WTC11 (cell line): Measurements from ENCODE around the gene CARS1. TPM values are rescaled to one million over a fixed set of nuclear protein-coding genes. Genes with fewer than 3 reads are reported as not detected.

Experiments used
- ATAC-seq: fragments of 200-7000 bp; cut with Tn5 transposase; 2 replicates; pipeline ENCODE4 v1.10.0; 2021; ENCODE audit warnings: mild to moderate bottlenecking, moderate library complexity
- CTCF ChIA-PET: fragments of 300-600 bp; sonication (Branson Sonifier 250); formaldehyde crosslinking; loops from one replicate; lab custom pipeline; 2021; ENCODE audit warnings: antibody characterized with exemption; lab: Charles Lee
- POLR2A ChIA-PET: fragments of 350-600 bp; sonication (Branson Sonifier 250); formaldehyde crosslinking; loops from one replicate; lab custom pipeline; 2021; ENCODE audit warnings: antibody characterized with exemption; lab: Charles Lee
- DNase-seq: peaks from one replicate; pipeline ENCODE4 v3.0.0; 2021; ENCODE audit warnings: low spot score
- H3K27ac Mint-ChIP-seq: 2 replicates; pipeline ENCODE4 v1.8.0; 2021; ENCODE audit warnings: mixed read lengths
- H3K27me3 Mint-ChIP-seq: 2 replicates; pipeline ENCODE4 v1.8.0; 2021; ENCODE audit warnings: low read depth, mild to moderate bottlenecking, moderate library complexity, mixed read lengths
- H3K36me3 Mint-ChIP-seq: 2 replicates; pipeline ENCODE4 v1.8.0; 2021; ENCODE audit warnings: mixed read lengths
- H3K4me1 Mint-ChIP-seq: 2 replicates; pipeline ENCODE4 v1.8.0; 2022; ENCODE audit warnings: mixed read lengths
- H3K4me3 Mint-ChIP-seq: 2 replicates; pipeline ENCODE4 v1.8.0; 2021; ENCODE audit warnings: mild to moderate bottlenecking, moderate library complexity, mixed read lengths
- H3K9me3 Mint-ChIP-seq: 2 replicates; pipeline ENCODE4 v1.8.0; 2021; ENCODE audit warnings: mixed read lengths
- AR ChIP-seq: fragments of 250-450 bp; sonication (Bioruptor Pico); IDR thresholded peaks from 2 replicates; pipeline ENCODE4 v1.9.0; 2021; ENCODE audit warnings: mild to moderate bottlenecking
- ARID4B ChIP-seq: sonication (generic); formaldehyde crosslinking; IDR thresholded peaks from 2 replicates; pipeline ENCODE4 v1.8.0; 2023; ENCODE audit warnings: missing genetic modification reagents, mild to moderate bottlenecking, borderline replicate concordance
- E2F5 ChIP-seq: sonication (generic); formaldehyde crosslinking; IDR thresholded peaks from 2 replicates; pipeline ENCODE4 v1.8.1; 2022; ENCODE audit warnings: mild to moderate bottlenecking, moderate library complexity, missing genetic modification reagents
- ELF4 ChIP-seq: sonication (generic); formaldehyde crosslinking; IDR thresholded peaks from 2 replicates; pipeline ENCODE4 v1.8.1; 2022; ENCODE audit warnings: low read depth, mild to moderate bottlenecking, moderate library complexity, missing genetic modification reagents
- EMX1 ChIP-seq: fragments of 250-450 bp; sonication (Bioruptor Pico); IDR thresholded peaks from 2 replicates; pipeline ENCODE4 v1.8.0; 2021; ENCODE audit warnings: mild to moderate bottlenecking
- GTF2I ChIP-seq: fragments of 250-450 bp; sonication (Bioruptor Pico); conservative IDR thresholded peaks from 2 replicates; pipeline ENCODE4 v1.4.0; 2021; ENCODE audit warnings: mild to moderate bottlenecking
- IRF2 ChIP-seq: sonication (generic); formaldehyde crosslinking; IDR thresholded peaks from 2 replicates; pipeline ENCODE4 v1.8.0; 2022; ENCODE audit warnings: low read depth, missing genetic modification reagents, borderline replicate concordance
- KAT7 ChIP-seq: sonication (generic); formaldehyde crosslinking; IDR thresholded peaks from 2 replicates; pipeline ENCODE4 v1.8.1; 2023; ENCODE audit warnings: missing genetic modification reagents, mild to moderate bottlenecking, borderline replicate concordance
- MXD4 ChIP-seq: fragments of 250-450 bp; sonication (Bioruptor Pico); IDR thresholded peaks from 2 replicates; pipeline ENCODE4 v1.8.0; 2021; ENCODE audit warnings: mild to moderate bottlenecking, moderate library complexity, borderline replicate concordance
- NFE2L1 ChIP-seq: sonication (generic); formaldehyde crosslinking; IDR thresholded peaks from 2 replicates; pipeline ENCODE4 v1.8.1; 2023; ENCODE audit warnings: missing genetic modification reagents
- NFYB ChIP-seq: sonication (generic); formaldehyde crosslinking; conservative IDR thresholded peaks from 2 replicates; pipeline ENCODE4 v1.8.0; 2022; ENCODE audit warnings: low read depth, missing genetic modification reagents
- NR2C2 ChIP-seq: sonication (generic); formaldehyde crosslinking; IDR thresholded peaks from 2 replicates; pipeline ENCODE4 v1.8.0; 2022; ENCODE audit warnings: mild to moderate bottlenecking, missing genetic modification reagents
- SMAD3 ChIP-seq: sonication (generic); formaldehyde crosslinking; IDR thresholded peaks from 2 replicates; pipeline ENCODE4 v1.8.0; 2022; ENCODE audit warnings: missing genetic modification reagents, mild to moderate bottlenecking, borderline replicate concordance
- SMAD4 ChIP-seq: sonication (generic); formaldehyde crosslinking; IDR thresholded peaks from 2 replicates; pipeline ENCODE4 v1.8.0; 2022; ENCODE audit warnings: mild to moderate bottlenecking, missing genetic modification reagents
- TEAD1 ChIP-seq: sonication (generic); formaldehyde crosslinking; IDR thresholded peaks from 2 replicates; pipeline ENCODE4 v1.8.0; 2022; ENCODE audit warnings: mild to moderate bottlenecking, missing genetic modification reagents
- ZBTB43 ChIP-seq: sonication (generic); formaldehyde crosslinking; IDR thresholded peaks from 2 replicates; pipeline ENCODE4 v1.8.1; 2023; ENCODE audit warnings: mild to moderate bottlenecking, missing genetic modification reagents
- ZNF263 ChIP-seq: sonication (generic); formaldehyde crosslinking; IDR thresholded peaks from 2 replicates; pipeline ENCODE4 v1.8.1; 2022; ENCODE audit warnings: low read depth, mild to moderate bottlenecking, moderate library complexity, missing genetic modification reagents
- ZNF317 ChIP-seq: sonication (generic); formaldehyde crosslinking; IDR thresholded peaks from 2 replicates; pipeline ENCODE4 v1.8.1; 2023; ENCODE audit warnings: low read depth, mild to moderate bottlenecking, moderate library complexity, missing genetic modification reagents, borderline replicate concordance
- total RNA-seq: library from RNA; stranded (reverse); gene quantifications from 3 replicates; pipeline ENCODE4 v1.2.3, GENCODE V29; 2021
- TF ChIP-seq, protein P1 (sequence below): fragments of 250-450 bp; sonication (Bioruptor Pico); IDR thresholded peaks from 2 replicates; pipeline ENCODE4 v1.9.0; 2021; ENCODE audit warnings: mild to moderate bottlenecking
- TF ChIP-seq, protein P2 (sequence below): sonication (generic); formaldehyde crosslinking; IDR thresholded peaks from 2 replicates; pipeline ENCODE4 v1.8.0; 2022; ENCODE audit warnings: mild to moderate bottlenecking, missing genetic modification reagents
- TF ChIP-seq, protein P3 (sequence below): sonication (generic); formaldehyde crosslinking; conservative IDR thresholded peaks from 2 replicates; pipeline ENCODE4 v1.8.1; 2023; ENCODE audit warnings: mild to moderate bottlenecking, low read depth, missing genetic modification reagents, moderate library complexity
- TF ChIP-seq, protein P4 (sequence below): sonication (generic); formaldehyde crosslinking; IDR thresholded peaks from 2 replicates; pipeline ENCODE4 v1.8.0; 2022; ENCODE audit warnings: mild to moderate bottlenecking, missing genetic modification reagents

Gene CARS1
- total RNA-seq, 1 experiment from 2014 or later: 92.0 TPM

GRCh38 chr11:3026803-3027202 is 30.4 kb downstream of the CARS1 start (continued):
- TF ChIP-seq, protein P1, sequence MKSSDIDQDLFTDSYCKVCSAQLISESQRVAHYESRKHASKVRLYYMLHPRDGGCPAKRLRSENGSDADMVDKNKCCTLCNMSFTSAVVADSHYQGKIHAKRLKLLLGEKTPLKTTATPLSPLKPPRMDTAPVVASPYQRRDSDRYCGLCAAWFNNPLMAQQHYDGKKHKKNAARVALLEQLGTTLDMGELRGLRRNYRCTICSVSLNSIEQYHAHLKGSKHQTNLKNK (CRISPR knock-in tag): no peak
- TF ChIP-seq EMX1 (CRISPR knock-in tag) (no peak), MXD4 (no peak), ZNF317 (CRISPR knock-in tag) (no peak), SMAD3 (CRISPR knock-in tag) (no peak), E2F5 (no peak)

DNA sequence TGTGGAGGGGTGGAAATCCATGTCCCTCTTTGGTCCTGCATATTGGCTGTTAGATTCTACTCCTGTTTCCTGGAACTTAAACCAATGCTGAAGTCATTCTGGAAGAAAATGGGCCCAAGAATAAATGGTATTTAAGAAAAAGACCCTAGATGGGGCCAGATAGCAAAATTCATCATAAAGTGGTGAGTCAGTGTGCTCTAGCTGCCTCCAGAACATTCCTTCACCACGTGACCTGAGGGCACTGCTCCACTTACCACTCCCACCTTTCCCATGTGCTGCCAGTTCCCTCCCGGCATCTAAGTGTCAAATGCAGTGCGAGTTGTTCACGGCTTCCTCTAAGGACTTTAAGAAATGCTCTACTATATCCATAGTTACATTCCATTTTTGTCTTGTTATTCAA is 34.2 kb downstream of the CARS1 start:
- DNase-seq: no peak
- H3K36me3 Mint-ChIP-seq: peaks cover 48% of the 10 kb centered on the region
- CTCF ChIA-PET: interaction anchor here (0.5 to 3.2 kb wide), 4 partner anchors 15 to 144 kb away, joined by 3 to 15 read pairs (median 4); no protein-coding TSS in a partner anchor
- no peak for TF ChIP-seq ELF4 (CRISPR knock-in tag)
- TF ChIP-seq IRF2 (CRISPR knock-in tag): no peak
- no peak for TF ChIP-seq NFE2L1
- TF ChIP-seq MXD4: no peak
- TF ChIP-seq, protein P2, sequence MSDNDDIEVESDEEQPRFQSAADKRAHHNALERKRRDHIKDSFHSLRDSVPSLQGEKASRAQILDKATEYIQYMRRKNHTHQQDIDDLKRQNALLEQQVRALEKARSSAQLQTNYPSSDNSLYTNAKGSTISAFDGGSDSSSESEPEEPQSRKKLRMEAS (CRISPR knock-in tag): no peak
- TF ChIP-seq NFYB: no peak
- TF ChIP-seq AR (CRISPR knock-in tag): no peak
- TF ChIP-seq ZBTB43 (CRISPR knock-in tag): no peak
- no peak for TF ChIP-seq KAT7
- TF ChIP-seq, protein P3, sequence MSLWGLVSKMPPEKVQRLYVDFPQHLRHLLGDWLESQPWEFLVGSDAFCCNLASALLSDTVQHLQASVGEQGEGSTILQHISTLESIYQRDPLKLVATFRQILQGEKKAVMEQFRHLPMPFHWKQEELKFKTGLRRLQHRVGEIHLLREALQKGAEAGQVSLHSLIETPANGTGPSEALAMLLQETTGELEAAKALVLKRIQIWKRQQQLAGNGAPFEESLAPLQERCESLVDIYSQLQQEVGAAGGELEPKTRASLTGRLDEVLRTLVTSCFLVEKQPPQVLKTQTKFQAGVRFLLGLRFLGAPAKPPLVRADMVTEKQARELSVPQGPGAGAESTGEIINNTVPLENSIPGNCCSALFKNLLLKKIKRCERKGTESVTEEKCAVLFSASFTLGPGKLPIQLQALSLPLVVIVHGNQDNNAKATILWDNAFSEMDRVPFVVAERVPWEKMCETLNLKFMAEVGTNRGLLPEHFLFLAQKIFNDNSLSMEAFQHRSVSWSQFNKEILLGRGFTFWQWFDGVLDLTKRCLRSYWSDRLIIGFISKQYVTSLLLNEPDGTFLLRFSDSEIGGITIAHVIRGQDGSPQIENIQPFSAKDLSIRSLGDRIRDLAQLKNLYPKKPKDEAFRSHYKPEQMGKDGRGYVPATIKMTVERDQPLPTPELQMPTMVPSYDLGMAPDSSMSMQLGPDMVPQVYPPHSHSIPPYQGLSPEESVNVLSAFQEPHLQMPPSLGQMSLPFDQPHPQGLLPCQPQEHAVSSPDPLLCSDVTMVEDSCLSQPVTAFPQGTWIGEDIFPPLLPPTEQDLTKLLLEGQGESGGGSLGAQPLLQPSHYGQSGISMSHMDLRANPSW (CRISPR knock-in tag): no peak
- no peak for TF ChIP-seq ZNF263 (CRISPR knock-in tag)
- TF ChIP-seq NR2C2 (CRISPR knock-in tag): no peak
- TF ChIP-seq SMAD4: no peak
- no peak for TF ChIP-seq TEAD1 (CRISPR knock-in tag)
- TF ChIP-seq, protein P4, sequence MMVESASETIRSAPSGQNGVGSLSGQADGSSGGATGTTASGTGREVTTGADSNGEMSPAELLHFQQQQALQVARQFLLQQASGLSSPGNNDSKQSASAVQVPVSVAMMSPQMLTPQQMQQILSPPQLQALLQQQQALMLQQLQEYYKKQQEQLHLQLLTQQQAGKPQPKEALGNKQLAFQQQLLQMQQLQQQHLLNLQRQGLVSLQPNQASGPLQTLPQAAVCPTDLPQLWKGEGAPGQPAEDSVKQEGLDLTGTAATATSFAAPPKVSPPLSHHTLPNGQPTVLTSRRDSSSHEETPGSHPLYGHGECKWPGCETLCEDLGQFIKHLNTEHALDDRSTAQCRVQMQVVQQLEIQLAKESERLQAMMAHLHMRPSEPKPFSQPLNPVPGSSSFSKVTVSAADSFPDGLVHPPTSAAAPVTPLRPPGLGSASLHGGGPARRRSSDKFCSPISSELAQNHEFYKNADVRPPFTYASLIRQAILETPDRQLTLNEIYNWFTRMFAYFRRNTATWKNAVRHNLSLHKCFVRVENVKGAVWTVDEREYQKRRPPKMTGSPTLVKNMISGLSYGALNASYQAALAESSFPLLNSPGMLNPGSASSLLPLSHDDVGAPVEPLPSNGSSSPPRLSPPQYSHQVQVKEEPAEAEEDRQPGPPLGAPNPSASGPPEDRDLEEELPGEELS (CRISPR knock-in tag): no peak
- TF ChIP-seq GTF2I (CRISPR knock-in tag): no peak
- TF ChIP-seq ARID4B: no peak

More for the DNA sequence above, 34.2 kb downstream of the CARS1 start:
- H3K27ac Mint-ChIP-seq: peak overlapping the region; percentile 22; the same call in 1 of the 2 replicates
- POLR2A ChIA-PET: interaction anchor here (1.1 kb wide), 1 partner anchor 20 kb away, joined by 3 read pairs; no protein-coding TSS in a partner anchor
- no peaks in the 10 kb centered on the region for H3K9me3 Mint-ChIP-seq
- no peaks in the 10 kb centered on the region for H3K27me3 Mint-ChIP-seq
- H3K4me3 Mint-ChIP-seq: no peak overlapping the region
- peaks cover 6% of the 10 kb centered on the region; the same call in 1 of the 2 replicates for H3K4me1 Mint-ChIP-seq
- ATAC-seq: no peak
